Neural crest cell (in vitro differentiated cells): ENCODE measurements around the gene CMIP. TPM values are rescaled to one million over a fixed set of nuclear protein-coding genes. Genes with fewer than 3 reads are reported as not detected.
"Not testable (repeated sequence)": the region's sequence is repeated elsewhere in the genome, so short reads cannot be mapped to it uniquely, and the experiment has no call there.

Source experiments
- DNase-seq: peaks from one replicate; pipeline ENCODE4 v3.0.0; 2021; ENCODE audit warnings: low read depth, mixed read lengths, low spot score
- H3K27ac Mint-ChIP-seq: one replicate; pipeline ENCODE4 v1.8.0; 2021; ENCODE audit warnings: mild to moderate bottlenecking, mixed read lengths; ENCODE audit not compliant: unreplicated experiment
- H3K27me3 Mint-ChIP-seq: 2 replicates; pipeline ENCODE4 v1.8.0; 2021; ENCODE audit warnings: low read depth, mild to moderate bottlenecking, mixed read lengths
- H3K36me3 Mint-ChIP-seq: 2 replicates; pipeline ENCODE4 v1.8.0; 2021; ENCODE audit warnings: low read depth, mild to moderate bottlenecking, mixed read lengths
- H3K4me1 Mint-ChIP-seq: 2 replicates; pipeline ENCODE4 v1.8.0; 2021; ENCODE audit warnings: mixed read lengths
- H3K4me3 Mint-ChIP-seq: one replicate; pipeline ENCODE4 v1.8.0; 2021; ENCODE audit warnings: mild to moderate bottlenecking, mixed read lengths
- H3K9me3 Mint-ChIP-seq: 2 replicates; pipeline ENCODE4 v1.8.0; 2021; ENCODE audit warnings: mixed read lengths
- total RNA-seq: library from RNA; stranded (reverse); gene quantifications from 2 replicates; pipeline ENCODE4 v1.2.1, GENCODE V29; 2021
- TF ChIP-seq, protein P1 (sequence below): fragments of 200-600 bp; sonication (generic); conservative IDR thresholded peaks from 2 replicates; pipeline ENCODE4 v1.5.0; 2021; ENCODE audit warnings: antibody characterized with exemption, mild to moderate bottlenecking

Gene CMIP
- total RNA-seq, 1 donor from 2014 or later = 41.2 TPM

DNA sequence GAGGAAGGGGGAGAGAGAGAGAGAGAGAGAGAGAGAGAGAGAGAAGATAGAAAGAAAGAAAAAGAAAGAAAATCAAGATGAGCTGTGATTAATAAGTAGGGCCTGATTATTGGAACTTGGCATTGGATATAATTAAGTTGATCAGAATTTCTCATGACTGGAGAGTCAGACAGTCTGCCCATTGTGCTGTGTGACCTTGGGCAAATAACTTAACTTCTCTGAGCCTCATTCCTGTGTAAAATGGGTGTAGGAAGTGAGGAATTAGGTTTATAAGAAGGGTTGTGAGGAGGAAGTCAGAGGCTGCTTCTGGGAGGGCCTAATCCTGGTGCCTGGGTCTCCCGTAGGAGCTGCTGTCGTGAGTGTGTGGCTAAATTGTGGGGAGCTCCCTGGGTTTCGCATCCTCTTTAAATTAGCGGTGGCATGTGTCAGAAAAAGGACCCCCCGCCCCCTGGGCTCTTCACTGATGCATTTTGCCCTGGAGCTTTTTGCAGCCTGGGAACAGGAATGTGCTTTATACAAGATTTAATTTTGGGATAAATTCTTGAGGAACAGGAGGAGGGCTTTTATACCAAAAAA is 76.0 kb downstream of the CMIP start:
- peaks cover 6% of the 10 kb centered on the region for H3K36me3 Mint-ChIP-seq
- H3K4me3 Mint-ChIP-seq = no peak overlapping the region

GRCh38 chr16:81521141-81521626 is 76.6 kb downstream of the CMIP start:
- Mint-ChIP-seq H3K9me3 (no peaks in the 10 kb centered on the region), H3K27ac (no peak overlapping the region), H3K27me3 (no peaks in the 10 kb centered on the region), H3K4me3 (no peak overlapping the region), H3K36me3 (peaks cover 3% of the 10 kb centered on the region), H3K4me1 (peaks cover 23% of the 10 kb centered on the region)
- DNase-seq = no peak
- TF ChIP-seq, protein P1, sequence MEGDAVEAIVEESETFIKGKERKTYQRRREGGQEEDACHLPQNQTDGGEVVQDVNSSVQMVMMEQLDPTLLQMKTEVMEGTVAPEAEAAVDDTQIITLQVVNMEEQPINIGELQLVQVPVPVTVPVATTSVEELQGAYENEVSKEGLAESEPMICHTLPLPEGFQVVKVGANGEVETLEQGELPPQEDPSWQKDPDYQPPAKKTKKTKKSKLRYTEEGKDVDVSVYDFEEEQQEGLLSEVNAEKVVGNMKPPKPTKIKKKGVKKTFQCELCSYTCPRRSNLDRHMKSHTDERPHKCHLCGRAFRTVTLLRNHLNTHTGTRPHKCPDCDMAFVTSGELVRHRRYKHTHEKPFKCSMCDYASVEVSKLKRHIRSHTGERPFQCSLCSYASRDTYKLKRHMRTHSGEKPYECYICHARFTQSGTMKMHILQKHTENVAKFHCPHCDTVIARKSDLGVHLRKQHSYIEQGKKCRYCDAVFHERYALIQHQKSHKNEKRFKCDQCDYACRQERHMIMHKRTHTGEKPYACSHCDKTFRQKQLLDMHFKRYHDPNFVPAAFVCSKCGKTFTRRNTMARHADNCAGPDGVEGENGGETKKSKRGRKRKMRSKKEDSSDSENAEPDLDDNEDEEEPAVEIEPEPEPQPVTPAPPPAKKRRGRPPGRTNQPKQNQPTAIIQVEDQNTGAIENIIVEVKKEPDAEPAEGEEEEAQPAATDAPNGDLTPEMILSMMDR = no peak

More for the DNA sequence above, 76.0 kb downstream of the CMIP start:
- no peaks in the 10 kb centered on the region for H3K27me3 Mint-ChIP-seq
- H3K4me1 Mint-ChIP-seq = peaks cover 27% of the 10 kb centered on the region
- no peaks in the 10 kb centered on the region for H3K9me3 Mint-ChIP-seq
- H3K27ac Mint-ChIP-seq = no peak overlapping the region
- no peak for DNase-seq
- TF ChIP-seq, protein P1 = no peak

- H3K27ac Mint-ChIP-seq = no peak overlapping the region
- H3K9me3 Mint-ChIP-seq = no peaks in the 10 kb centered on the region
- TF ChIP-seq, protein P1 = no peak
- no peaks in the 10 kb centered on the region for H3K27me3 Mint-ChIP-seq
- peaks cover 21% of the 10 kb centered on the region for H3K4me1 Mint-ChIP-seq
- no peak for DNase-seq
- peaks cover 4% of the 10 kb centered on the region for H3K36me3 Mint-ChIP-seq
- no peak overlapping the region for H3K4me3 Mint-ChIP-seq
These were observed 77.6 kb downstream of the CMIP start for GRCh38 chr16:81522108-81522701.

DNA sequence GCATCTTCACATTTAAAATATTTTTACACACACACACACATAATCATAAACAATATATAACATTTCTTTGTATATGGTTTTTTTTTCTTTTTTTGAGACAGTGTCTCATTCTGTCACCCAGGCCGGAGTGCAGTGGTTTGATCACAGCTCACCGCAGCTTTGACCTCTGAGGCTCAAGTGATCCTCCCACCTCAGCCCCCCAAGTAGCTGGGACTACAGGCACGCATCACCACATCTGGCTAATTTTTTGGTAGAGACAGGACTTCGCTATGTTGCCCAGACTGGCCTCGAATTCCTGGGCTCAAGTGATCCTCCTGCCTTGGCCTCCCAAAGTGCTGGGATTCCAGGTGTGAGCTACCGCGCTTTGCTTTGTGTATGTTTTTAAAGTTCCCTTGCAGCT is 78.2 kb downstream of the CMIP start:
- not testable (repeated sequence) for DNase-seq, H3K36me3 Mint-ChIP-seq, H3K4me3 Mint-ChIP-seq, H3K27ac Mint-ChIP-seq, H3K27me3 Mint-ChIP-seq, H3K9me3 Mint-ChIP-seq
- peaks cover 21% of the 10 kb centered on the region for H3K4me1 Mint-ChIP-seq

DNA sequence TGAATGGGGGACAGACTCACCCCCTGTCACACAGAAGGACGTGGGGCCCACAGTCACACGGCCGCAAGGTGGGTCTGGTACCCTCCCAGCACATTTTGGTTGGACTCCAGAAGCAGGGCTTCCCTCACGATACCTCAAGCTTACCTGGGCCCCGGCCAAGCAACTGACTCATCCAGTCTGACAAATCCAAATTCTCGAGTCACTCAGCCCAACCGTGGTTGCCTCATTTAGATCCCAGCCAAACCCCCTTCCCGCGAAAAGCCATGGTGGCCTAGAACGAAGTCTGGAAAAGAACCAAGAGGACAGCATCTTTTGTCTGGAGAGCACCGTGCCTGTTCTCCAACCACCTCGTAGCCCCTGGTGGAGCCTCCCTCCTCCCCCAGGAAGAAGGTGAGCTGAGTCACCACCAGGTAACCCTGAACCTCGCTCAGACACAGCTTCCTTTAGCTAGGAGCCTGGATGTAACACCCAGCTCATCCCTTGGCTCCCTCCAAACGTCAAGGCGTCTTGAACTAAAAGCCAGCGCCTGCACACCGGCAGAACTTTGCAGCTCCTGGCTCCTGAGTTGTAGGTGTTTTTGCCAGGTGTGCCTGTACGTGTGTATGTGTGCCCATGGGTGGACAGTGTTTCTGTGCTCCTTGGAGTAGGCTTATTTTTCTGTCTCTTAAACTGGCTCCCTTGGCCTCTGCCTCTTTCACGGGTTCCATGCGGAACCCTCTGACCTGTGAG is 78.9 kb downstream of the CMIP start:
- H3K36me3 Mint-ChIP-seq = peaks cover 4% of the 10 kb centered on the region
- DNase-seq = no peak
- H3K27me3 Mint-ChIP-seq = no peaks in the 10 kb centered on the region
- TF ChIP-seq, protein P1 = no peak
- H3K27ac Mint-ChIP-seq = peak overlapping the region; percentile 62
- peaks cover 21% of the 10 kb centered on the region for H3K4me1 Mint-ChIP-seq
- H3K4me3 Mint-ChIP-seq = no peak overlapping the region
- no peaks in the 10 kb centered on the region for H3K9me3 Mint-ChIP-seq

DNA sequence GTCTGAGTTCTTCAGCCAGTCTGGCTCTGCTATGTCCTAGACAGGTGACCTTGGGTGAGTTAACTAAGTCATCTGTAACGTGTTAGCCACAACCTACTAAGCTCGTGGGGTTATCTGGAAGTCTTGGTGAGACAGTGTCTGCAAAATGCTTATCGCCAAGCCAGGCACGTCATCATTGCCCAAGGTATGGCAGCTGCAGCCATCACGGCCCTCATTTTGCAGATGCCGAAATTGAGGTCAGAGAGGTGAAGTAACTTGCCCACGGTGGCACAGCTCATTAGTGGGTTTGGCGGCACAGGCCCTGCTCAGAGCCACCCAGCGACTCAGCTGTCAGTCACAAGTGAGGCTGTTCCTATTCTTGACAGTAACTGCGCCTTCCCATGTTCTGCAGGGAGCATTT is 79.8 kb downstream of the CMIP start:
- Mint-ChIP-seq H3K27ac (no peak overlapping the region), H3K27me3 (no peaks in the 10 kb centered on the region), H3K9me3 (peaks cover 2% of the 10 kb centered on the region), H3K4me3 (no peak overlapping the region), H3K4me1 (peaks cover 20% of the 10 kb centered on the region), H3K36me3 (peaks cover 8% of the 10 kb centered on the region)
- TF ChIP-seq, protein P1 = no peak
- DNase-seq = no peak

GRCh38 chr16:81524885-81525284 is 80.3 kb downstream of the CMIP start:
- H3K27ac Mint-ChIP-seq, H3K4me3 Mint-ChIP-seq, DNase-seq, H3K36me3 Mint-ChIP-seq, H3K27me3 Mint-ChIP-seq, H3K9me3 Mint-ChIP-seq: not testable (repeated sequence)
- H3K4me1 Mint-ChIP-seq = peaks cover 17% of the 10 kb centered on the region
